Activated CD4-positive, alpha-beta T cell treated with anti-CD3 and anti-CD28 coated beads, Interleukin-2, amount 10 ng/mL, durations not matched to agents 7 days and 5 days (primary cell): ENCODE results near the gene ACOT13. TPM values are rescaled to one million over a fixed set of nuclear protein-coding genes. Genes with fewer than 3 reads are reported as not detected.
"Not testable (repeated sequence)": the region's sequence is repeated elsewhere in the genome, so short reads cannot be mapped to it uniquely, and the experiment has no call there.

Experiments
- CTCF ChIA-PET: fragments of 350-600 bp; sonication (Branson Sonifier 250); formaldehyde crosslinking; loops from one replicate; lab custom pipeline; 2021; ENCODE audit warnings: antibody characterized with exemption; lab: Charles Lee
- POLR2A ChIA-PET: fragments of 350-600 bp; sonication (Branson Sonifier 250); formaldehyde crosslinking; loops from one replicate; lab custom pipeline; 2021; ENCODE audit warnings: antibody characterized with exemption; lab: Charles Lee
- DNase-seq: peaks from one replicate; pipeline ENCODE4 v3.0.0-alpha.2; 2020
- H3K27ac Mint-ChIP-seq: one replicate; pipeline ENCODE4 v1.8.0; 2021; ENCODE audit warnings: mild to moderate bottlenecking, moderate library complexity, mixed read lengths
- H3K27me3 Mint-ChIP-seq: one replicate; pipeline ENCODE4 v1.8.0; 2021; ENCODE audit warnings: mixed read lengths
- H3K36me3 Mint-ChIP-seq: one replicate; pipeline ENCODE4 v1.8.0; 2021; ENCODE audit warnings: low read depth, mixed read lengths
- H3K4me1 Mint-ChIP-seq: one replicate; pipeline ENCODE4 v1.8.0; 2021; ENCODE audit warnings: mixed read lengths
- H3K4me3 Mint-ChIP-seq: one replicate; pipeline ENCODE4 v1.8.0; 2021; ENCODE audit warnings: mild to moderate bottlenecking, moderate library complexity, mixed read lengths
- H3K9me3 Mint-ChIP-seq: one replicate; pipeline ENCODE4 v1.8.0; 2021; ENCODE audit warnings: mixed read lengths
- total RNA-seq, 2 experiments: library from RNA; stranded (reverse); gene quantifications; one replicate each; pipeline ENCODE4 v1.2.3, GENCODE V29; 2021

Gene ACOT13
- total RNA-seq, 2 experiments from 2014 or later = 16.0 to 18.3 TPM

GRCh38 chr6:24743944-24744335, 77.1 kb downstream of the ACOT13 start:
- DNase-seq = no peak
- ChIA-PET CTCF (interaction anchor here (1.5 to 1.7 kb wide), 2 partner anchors 15 to 20 kb away, joined by 4 to 5 read pairs; no protein-coding TSS in a partner anchor), POLR2A (interaction anchor here (1.1 to 1.4 kb wide), 2 partner anchors 22 to 25 kb away, joined by 10 to 11 read pairs; partner anchors contain the start of gene C6orf62)
- no peaks in the 10 kb centered on the region for H3K27me3 Mint-ChIP-seq
- H3K4me3 Mint-ChIP-seq = no peak overlapping the region
- peaks cover 17% of the 10 kb centered on the region for H3K4me1 Mint-ChIP-seq
- peaks cover 2% of the 10 kb centered on the region for H3K36me3 Mint-ChIP-seq
- peaks cover 13% of the 10 kb centered on the region for H3K9me3 Mint-ChIP-seq
- H3K27ac Mint-ChIP-seq = no peak overlapping the region

- Mint-ChIP-seq H3K4me3 (no peak overlapping the region), H3K4me1 (peaks cover 17% of the 10 kb centered on the region), H3K27ac (no peak overlapping the region), H3K27me3 (no peaks in the 10 kb centered on the region), H3K9me3 (peaks cover 11% of the 10 kb centered on the region), H3K36me3 (peaks cover 2% of the 10 kb centered on the region)
- ChIA-PET POLR2A (no interaction called here), CTCF (interaction anchor here (1.2 to 2.1 kb wide), 6 partner anchors 9 to 159 kb away, joined by 3 to 6 read pairs (median 5); no protein-coding TSS in a partner anchor)
- no peak for DNase-seq
These were observed 78.0 kb downstream of the ACOT13 start for GRCh38 chr6:24744911-24745310.

- no peak overlapping the region for H3K4me3 Mint-ChIP-seq
- ChIA-PET POLR2A (no interaction called here), CTCF (no interaction called here)
- H3K27ac Mint-ChIP-seq = no peak overlapping the region
- no peak for DNase-seq
- H3K36me3 Mint-ChIP-seq = peaks cover 1% of the 10 kb centered on the region
- H3K27me3 Mint-ChIP-seq = no peaks in the 10 kb centered on the region
- peaks cover 6% of the 10 kb centered on the region for H3K9me3 Mint-ChIP-seq
- H3K4me1 Mint-ChIP-seq = no peaks in the 10 kb centered on the region
These were observed 82.4 kb downstream of the ACOT13 start for GRCh38 chr6:24749297-24749696.

GRCh38 chr6:24750878-24751277, 84.0 kb downstream of the ACOT13 start:
- DNase-seq, H3K36me3 Mint-ChIP-seq, H3K27me3 Mint-ChIP-seq, POLR2A ChIA-PET, H3K4me3 Mint-ChIP-seq, CTCF ChIA-PET, H3K27ac Mint-ChIP-seq, H3K4me1 Mint-ChIP-seq: not testable (repeated sequence)
- peaks cover 11% of the 10 kb centered on the region for H3K9me3 Mint-ChIP-seq

GRCh38 chr6:24752503-24752902, 85.6 kb downstream of the ACOT13 start:
- ChIA-PET POLR2A (no interaction called here), CTCF (interaction anchor here (0.8 kb wide), 1 partner anchor 10 kb away, joined by 4 read pairs; no protein-coding TSS in a partner anchor)
- Mint-ChIP-seq H3K4me1 (no peaks in the 10 kb centered on the region), H3K9me3 (peaks cover 13% of the 10 kb centered on the region), H3K4me3 (no peak overlapping the region), H3K36me3 (peaks cover 2% of the 10 kb centered on the region), H3K27me3 (no peaks in the 10 kb centered on the region), H3K27ac (no peak overlapping the region)
- no peak for DNase-seq

GRCh38 chr6:24752917-24753492, 86.1 kb downstream of the ACOT13 start:
- DNase-seq = no peak
- ChIA-PET CTCF (interaction anchor here (0.8 to 2.3 kb wide), 4 partner anchors 8 to 189 kb away, joined by 3 to 5 read pairs (median 4); no protein-coding TSS in a partner anchor), POLR2A (no interaction called here)
- H3K27me3 Mint-ChIP-seq = no peaks in the 10 kb centered on the region
- H3K4me3 Mint-ChIP-seq = no peak overlapping the region
- H3K36me3 Mint-ChIP-seq = peaks cover 2% of the 10 kb centered on the region
- H3K4me1 Mint-ChIP-seq = peaks cover 2% of the 10 kb centered on the region
- peaks cover 13% of the 10 kb centered on the region for H3K9me3 Mint-ChIP-seq
- no peak overlapping the region for H3K27ac Mint-ChIP-seq

GRCh38 chr6:24753545-24753944, 86.7 kb downstream of the ACOT13 start:
- ChIA-PET POLR2A (no interaction called here), CTCF (interaction anchor here (1.0 to 2.3 kb wide), 3 partner anchors 8 to 190 kb away, joined by 3 to 5 read pairs (median 3); no protein-coding TSS in a partner anchor)

GRCh38 chr6:24754378-24754777, 87.5 kb downstream of the ACOT13 start:
- H3K4me1 Mint-ChIP-seq, H3K36me3 Mint-ChIP-seq, DNase-seq, H3K27ac Mint-ChIP-seq, H3K4me3 Mint-ChIP-seq, POLR2A ChIA-PET, H3K27me3 Mint-ChIP-seq: not testable (repeated sequence)
- peaks cover 13% of the 10 kb centered on the region for H3K9me3 Mint-ChIP-seq
- CTCF ChIA-PET = interaction anchor here (1.0 to 2.3 kb wide), 2 partner anchors 9 to 191 kb away, joined by 3 to 5 read pairs; no protein-coding TSS in a partner anchor

More at GRCh38 chr6:24753545-24753944, 86.7 kb downstream of the ACOT13 start:
- H3K4me3 Mint-ChIP-seq = no peak overlapping the region
- DNase-seq = no peak
- peaks cover 13% of the 10 kb centered on the region for H3K9me3 Mint-ChIP-seq
- H3K27me3 Mint-ChIP-seq = no peaks in the 10 kb centered on the region
- peaks cover 2% of the 10 kb centered on the region for H3K4me1 Mint-ChIP-seq
- no peak overlapping the region for H3K27ac Mint-ChIP-seq
- H3K36me3 Mint-ChIP-seq = peaks cover 2% of the 10 kb centered on the region

Other genes with a start within 250 kb of the ACOT13 start
- under 1 TPM; 0.10 to 0.15 TPM for gene GPLD1, start 177.5 kb upstream of the ACOT13 start, total RNA-seq
- gene ALDH5A1, start 172.1 kb upstream of the ACOT13 start, total RNA-seq = 1 to 10 TPM; 3.2 to 3.6 TPM
- under 1 TPM; 0.10 to 0.15 TPM for gene KIAA0319, start 20.9 kb upstream of the ACOT13 start, total RNA-seq
- 10 to 100 TPM; 43.0 to 47.1 TPM for gene TDP2, start 178 bp upstream of the ACOT13 start, total RNA-seq
- gene C6orf62, start 52.1 kb downstream of the ACOT13 start, total RNA-seq = 100 to 1,000 TPM; 138 to 153 TPM
- gene GMNN, start 107.9 kb downstream of the ACOT13 start, total RNA-seq = 10 to 100 TPM; 63.2 to 70.3 TPM
- 1 to 10 TPM; 1.8 to 2.3 TPM for gene ARMH2, start 131.8 kb downstream of the ACOT13 start, total RNA-seq